Stimulated activated CD4-positive, alpha-beta T cell treated with anti-CD3 and anti-CD28 coated beads, Interleukin-1b, Interleukin-23, amount 100 ng/mL, for 1 hour (primary cell): ENCODE measurements around the gene CCDC83.

Source experiments
- DNase-seq, 2 donors: peaks; one replicate each; pipeline ENCODE4 v3.0.0-alpha.2; 2020; ENCODE audit warnings: low read depth in 2 of 2

Gene CCDC83

GRCh38 chr11:85855341-85855656, at the start of gene CCDC83:
Gene CCDC83, plus strand, starts transcription at chr11:85855383. Its CDS starts 9,741 bp downstream, at chr11:85865124.
- DNase-seq, result no peak

- no peak for DNase-seq
Observed at GRCh38 chr11:85805387-85805786, 49.8 kb upstream of the CCDC83 start.

- no peak for DNase-seq
Observed at GRCh38 chr11:85806016-85806415, 49.2 kb upstream of the CCDC83 start.

- no peak for DNase-seq
Observed at GRCh38 chr11:85806876-85807275, 48.3 kb upstream of the CCDC83 start.

GRCh38 chr11:85809191-85809590, 46.0 kb upstream of the CCDC83 start:
- DNase-seq, result no peak

- DNase-seq, result no peak
Observed at GRCh38 chr11:85809863-85810262, 45.3 kb upstream of the CCDC83 start.

GRCh38 chr11:85810521-85810870, 44.7 kb upstream of the CCDC83 start:
- no peak for DNase-seq

- DNase-seq, result peak; percentile 39 to 57
Observed at GRCh38 chr11:85810871-85811611, 44.1 kb upstream of the CCDC83 start, which contains the start of gene SYTL2. Gene SYTL2, minus strand, starts transcription at chr11:85811141. Its CDS starts 53,416 bp downstream, at chr11:85757725.

GRCh38 chr11:85811624-85812023, 43.6 kb upstream of the CCDC83 start:
- DNase-seq, result no peak

- DNase-seq, result no peak
Observed at GRCh38 chr11:85813721-85814120, 41.5 kb upstream of the CCDC83 start.

GRCh38 chr11:85815186-85815931, 39.8 kb upstream of the CCDC83 start:
- no peak for DNase-seq

- DNase-seq, result no peak
Observed at GRCh38 chr11:85819441-85819840, 35.7 kb upstream of the CCDC83 start.

- DNase-seq, result no peak
Observed at GRCh38 chr11:85821636-85822035, 33.5 kb upstream of the CCDC83 start.

- no peak for DNase-seq
Observed at GRCh38 chr11:85822814-85823213, 32.4 kb upstream of the CCDC83 start.

GRCh38 chr11:85823816-85824215, 31.4 kb upstream of the CCDC83 start:
- DNase-seq, result peak in 1 of 2 donors; percentile 30

- no peak for DNase-seq
Observed at GRCh38 chr11:85825616-85826015, 29.6 kb upstream of the CCDC83 start.

GRCh38 chr11:85826116-85826855, 28.9 kb upstream of the CCDC83 start:
- DNase-seq, result no peak

- no peak for DNase-seq
Observed at GRCh38 chr11:85827748-85828639, 27.2 kb upstream of the CCDC83 start.

- no peak for DNase-seq
Observed at GRCh38 chr11:85828640-85828978, 26.6 kb upstream of the CCDC83 start.

- no peak for DNase-seq
Observed at GRCh38 chr11:85829172-85829571, 26.0 kb upstream of the CCDC83 start.

- DNase-seq, result no peak
Observed at GRCh38 chr11:85831050-85831449, 24.1 kb upstream of the CCDC83 start.

- DNase-seq, result no peak
Observed at GRCh38 chr11:85835263-85835662, 19.9 kb upstream of the CCDC83 start.
